A673 (cell line): Measurements from ENCODE around the gene MRTFA.
"Not testable (repeated sequence)": the region's sequence is repeated elsewhere in the genome, so short reads cannot be mapped to it uniquely, and the experiment has no call there.

Source experiments
- CTCF ChIP-seq: fragments of 300-800, 200-600 bp; sonication (generic); conservative IDR thresholded peaks from 2 replicates; pipeline ENCODE4 v1.5.1; 2017; ENCODE audit warnings: low read depth, mild to moderate bottlenecking, antibody characterized with exemption, low read length, moderate library complexity, mixed read lengths
- EZH2 ChIP-seq: fragments of 200-600 bp; sonication (generic); IDR thresholded peaks from 2 replicates; pipeline ENCODE4 v1.6.1; 2017; ENCODE audit warnings: borderline replicate concordance, low read depth, mild to moderate bottlenecking, mixed read lengths, antibody characterized with exemption, low read length; ENCODE audit not compliant: poor library complexity, severe bottlenecking

GRCh38 chr22:40584766-40585165, 51.8 kb downstream of the MRTFA start:
- TF ChIP-seq CTCF, EZH2: not testable (repeated sequence)
